Activated naive CD4-positive, alpha-beta T cell treated with anti-CD3 and anti-CD28 coated beads, Interleukin-2, amount 50 U/mL, for 16 hours (primary cell): ENCODE results near the gene SLC6A13.
"Not testable (repeated sequence)": the region's sequence is repeated elsewhere in the genome, so short reads cannot be mapped to it uniquely, and the experiment has no call there.

Source experiments
- DNase-seq: peaks from one replicate; pipeline ENCODE4 v3.0.0-alpha.2; 2020

SLC6A13 gene

DNA sequence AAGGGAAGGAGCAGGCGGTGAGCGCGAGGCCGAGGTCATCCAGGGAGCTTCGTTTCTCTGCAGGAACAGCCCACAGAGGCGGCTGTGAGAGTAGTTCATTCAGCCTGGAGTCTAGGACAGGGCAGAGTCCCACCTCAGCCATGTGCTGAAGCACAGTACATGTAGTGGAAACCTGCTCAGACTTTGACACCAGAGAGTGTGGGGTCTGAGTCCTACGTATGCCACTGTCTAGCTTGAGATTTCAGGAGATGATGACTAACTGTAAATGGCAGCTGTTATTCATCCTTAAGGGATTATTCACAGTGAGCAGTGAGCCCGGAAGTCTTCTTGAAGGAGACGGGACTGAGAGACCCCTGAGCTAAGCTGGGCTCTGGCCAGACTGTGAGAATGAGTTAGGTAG is 938 bp upstream of the SLC6A13 start:
- DNase-seq: no peak

DNA sequence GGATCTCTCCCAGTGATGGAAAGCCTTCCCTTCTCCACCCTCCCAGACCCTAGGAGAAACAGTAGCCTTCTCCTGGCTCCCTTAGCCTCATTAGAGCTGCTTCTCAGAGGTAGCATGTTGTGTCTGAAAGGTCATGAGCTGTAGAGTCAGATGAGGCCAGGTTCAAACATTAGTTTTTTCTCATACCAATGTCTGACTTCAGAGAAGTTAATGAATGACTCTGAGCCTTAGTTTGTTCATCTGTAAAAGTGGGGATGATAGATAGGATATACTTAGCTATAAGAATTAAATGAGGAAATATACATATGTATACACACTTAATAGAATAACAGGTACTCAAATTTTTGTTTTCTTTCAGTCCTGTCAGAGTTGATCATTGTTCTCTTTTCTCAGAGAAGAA is 523 bp downstream of the SLC6A13 start:
- no peak for DNase-seq

- DNase-seq: no peak
Measured at GRCh38 chr12:257521-258321, 4.9 kb downstream of the SLC6A13 start.

DNA sequence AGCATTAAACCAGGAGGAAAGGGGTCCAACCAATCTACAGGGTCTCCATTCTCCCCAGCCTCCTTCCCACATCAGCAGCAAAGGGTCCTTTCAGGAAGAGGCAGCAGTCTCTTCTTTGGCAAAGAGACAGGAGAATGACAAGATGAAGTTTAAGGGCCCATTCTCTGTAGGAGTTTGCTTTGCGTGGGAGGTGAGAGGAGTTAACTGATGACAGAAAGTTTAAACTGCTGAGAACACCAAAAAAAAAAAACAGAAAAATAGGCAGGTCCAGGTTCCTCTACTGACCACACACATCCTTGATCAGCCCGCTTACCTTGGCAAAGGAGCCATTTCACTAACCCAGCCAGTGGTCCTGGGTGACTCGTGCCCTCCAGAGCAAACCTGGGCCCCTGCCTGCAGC is 5.7 kb downstream of the SLC6A13 start:
- DNase-seq: no peak

- no peak for DNase-seq
Measured at GRCh38 chr12:256225-256624, 6.4 kb downstream of the SLC6A13 start.

GRCh38 chr12:254912-255311 is 7.7 kb downstream of the SLC6A13 start:
- DNase-seq: no peak

- DNase-seq: no peak
Measured at GRCh38 chr12:254039-254438, 8.6 kb downstream of the SLC6A13 start.

DNA sequence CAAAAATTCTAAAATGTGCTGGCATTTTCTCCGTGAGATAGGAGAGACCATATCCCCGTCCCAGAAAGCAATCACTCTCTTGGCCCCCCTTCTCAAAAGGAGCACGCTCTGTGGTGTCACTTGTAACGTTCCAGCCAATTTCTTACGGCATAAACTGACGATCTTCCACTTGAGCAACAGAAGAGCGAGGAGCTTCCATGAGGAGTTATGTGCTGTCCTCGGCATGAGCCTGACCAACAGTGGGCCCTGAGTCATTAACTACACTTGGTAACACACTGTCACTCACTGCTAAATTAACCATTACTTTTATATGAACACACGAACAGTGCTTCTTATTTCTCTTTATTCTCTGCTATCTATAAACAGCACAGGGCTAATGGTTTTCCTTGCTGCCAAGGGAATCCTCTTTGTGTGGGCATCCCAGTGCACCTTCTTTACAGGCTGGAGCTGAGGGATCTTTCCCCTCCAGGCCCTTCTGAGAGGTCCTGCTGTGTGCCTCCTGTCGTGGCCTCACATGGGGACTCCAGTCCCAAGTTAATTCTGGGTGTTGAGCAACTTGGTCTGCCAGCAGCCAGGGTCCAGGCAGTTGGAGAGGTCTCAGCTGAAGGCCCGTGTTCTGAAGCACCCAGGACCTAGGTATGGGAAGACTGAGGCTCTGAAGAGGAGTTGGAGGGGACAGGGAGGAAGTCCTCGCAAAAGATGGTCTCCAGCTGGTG is 9.4 kb downstream of the SLC6A13 start:
- no peak for DNase-seq

DNA sequence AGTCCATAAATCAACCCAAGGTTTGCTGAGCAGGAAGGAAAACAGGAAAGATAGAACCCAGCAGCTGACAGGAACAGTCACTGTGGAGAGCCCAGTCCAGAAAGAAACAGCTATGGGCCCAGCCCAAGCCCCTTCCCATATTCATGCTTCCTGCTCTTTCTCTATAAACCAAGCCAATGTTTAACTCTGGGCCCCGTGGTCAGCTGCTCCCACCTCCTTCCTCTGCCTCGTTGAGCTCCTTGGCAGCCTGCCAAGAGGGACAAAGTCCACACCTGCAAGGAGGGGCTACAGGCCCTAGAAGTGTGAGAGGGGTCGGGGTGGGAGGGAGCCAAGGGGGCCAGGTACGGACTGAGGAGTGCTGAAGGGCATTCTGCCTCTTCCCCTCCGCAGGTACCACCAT is 10.0 kb downstream of the SLC6A13 start:
- no peak for DNase-seq

DNA sequence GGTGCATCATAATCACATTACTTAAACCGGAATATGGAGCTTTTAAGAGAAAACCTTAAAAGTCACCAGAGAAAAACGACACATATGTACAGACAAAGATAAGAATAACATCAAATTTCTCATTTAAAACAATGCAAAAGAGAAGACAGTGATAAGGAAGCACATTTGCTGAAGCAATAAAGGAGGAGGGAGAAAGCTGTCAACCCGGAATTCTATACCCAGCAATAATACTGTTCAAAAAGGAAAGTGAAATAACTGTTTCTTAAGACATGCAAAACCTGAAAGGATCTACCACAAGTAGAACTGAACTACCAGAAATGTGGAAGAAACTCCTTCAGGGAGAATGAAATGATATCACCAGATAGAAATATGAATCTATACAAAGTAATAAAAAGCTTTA is 15.4 kb downstream of the SLC6A13 start:
- no peak for DNase-seq

GRCh38 chr12:243381-243780 is 19.3 kb downstream of the SLC6A13 start:
- no peak for DNase-seq

- no peak for DNase-seq
Measured at GRCh38 chr12:242496-242895, 20.1 kb downstream of the SLC6A13 start.

GRCh38 chr12:241266-241665 is 21.4 kb downstream of the SLC6A13 start:
- no peak for DNase-seq

- DNase-seq: no peak
Measured at GRCh38 chr12:240566-240965, 22.1 kb downstream of the SLC6A13 start.

DNA sequence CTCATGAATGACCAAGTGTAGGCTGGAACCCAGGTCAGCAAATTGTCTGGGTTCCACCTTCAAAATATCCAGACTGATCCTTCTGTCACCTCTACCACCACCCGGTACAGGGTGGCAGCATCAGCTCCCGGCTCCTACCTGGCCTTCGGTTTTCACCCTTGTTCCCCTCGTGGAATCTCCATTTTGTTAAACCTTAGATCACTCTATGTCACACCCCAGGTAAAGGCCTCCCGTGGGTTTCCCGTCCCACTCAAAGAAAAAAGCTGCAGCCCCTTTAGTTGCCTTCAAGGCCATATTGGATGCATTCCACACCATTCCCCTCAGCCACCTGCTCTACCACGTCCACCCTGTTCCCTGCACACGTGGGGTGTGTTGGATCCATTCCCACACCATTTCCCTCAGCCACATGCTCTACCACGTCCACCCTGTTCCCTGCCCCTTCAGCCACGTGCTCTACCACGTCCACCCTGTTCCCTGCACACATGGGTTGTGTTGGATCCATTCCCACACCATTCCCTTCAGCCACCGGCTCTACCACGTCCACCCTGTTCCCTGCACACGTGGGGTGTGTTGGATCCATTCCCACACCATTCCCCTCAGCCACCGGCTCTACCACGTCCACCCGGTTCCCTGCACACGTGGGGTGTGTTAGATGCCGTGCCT is 23.8 kb downstream of the SLC6A13 start:
- DNase-seq: no peak

DNA sequence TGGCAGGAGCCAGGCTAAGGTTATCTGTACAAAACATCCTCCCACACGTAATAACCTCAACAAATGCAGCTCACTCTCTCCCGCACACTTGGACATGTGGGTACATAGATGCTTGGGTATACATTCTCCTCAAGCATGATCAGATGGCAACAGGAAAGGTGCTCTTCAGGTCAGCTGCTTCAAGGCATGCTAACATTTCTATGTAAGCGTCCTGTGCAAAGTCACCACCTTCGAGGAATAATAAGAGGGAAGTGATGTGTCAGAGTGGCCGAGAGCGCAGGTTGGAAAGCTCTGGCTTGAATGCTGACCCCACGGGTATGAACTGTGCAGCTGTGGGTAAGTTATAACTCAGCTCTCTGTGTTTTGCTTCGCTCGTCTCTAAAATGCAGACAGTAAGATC is 24.5 kb downstream of the SLC6A13 start:
- DNase-seq: no peak

- no peak for DNase-seq
Measured at GRCh38 chr12:237026-237815, 25.4 kb downstream of the SLC6A13 start.

DNA sequence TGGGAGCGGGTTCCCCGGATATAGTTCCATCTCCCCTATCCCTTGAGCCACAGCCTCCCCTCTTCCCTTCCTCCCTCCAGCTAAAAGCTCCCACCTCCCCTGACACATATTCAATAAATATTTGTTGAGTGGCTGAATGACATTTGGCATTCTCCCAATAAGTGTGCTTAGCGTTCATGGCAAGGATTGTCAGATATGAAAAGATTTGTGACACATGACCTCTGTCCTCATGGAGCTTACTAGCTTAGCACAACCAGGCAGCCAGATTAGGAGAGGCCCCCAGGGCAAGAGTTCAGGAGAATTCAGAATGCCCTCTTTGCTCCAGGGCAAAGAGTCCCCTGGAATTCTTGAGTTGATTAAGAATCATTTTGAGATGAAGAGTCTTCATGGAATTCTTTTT is 26.2 kb downstream of the SLC6A13 start:
- no peak for DNase-seq

- not testable (repeated sequence) for DNase-seq
Measured at GRCh38 chr12:235967-236366, 26.7 kb downstream of the SLC6A13 start.

- DNase-seq: no peak
Measured at GRCh38 chr12:234891-235415, 27.7 kb downstream of the SLC6A13 start.

DNA sequence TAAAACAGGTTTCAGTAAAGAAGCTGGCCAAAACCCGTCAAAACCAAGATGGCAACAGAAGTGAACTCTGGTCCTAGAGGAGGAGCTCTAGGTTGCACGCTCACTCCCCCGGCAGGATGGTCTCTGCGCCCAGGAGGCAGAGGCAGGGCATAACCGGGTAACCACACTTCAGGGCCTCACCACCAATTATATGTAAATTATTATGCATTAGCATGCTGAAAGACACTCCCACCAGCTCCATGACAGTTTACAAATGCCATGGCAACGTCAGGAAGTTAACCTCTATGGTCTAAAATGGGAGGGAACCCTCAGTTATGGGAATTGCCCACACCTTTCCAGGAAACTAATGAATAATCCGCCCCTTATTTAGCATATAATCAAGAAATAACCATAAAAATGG is 28.6 kb downstream of the SLC6A13 start:
- DNase-seq: no peak

- no peak for DNase-seq
Measured at GRCh38 chr12:233615-233968, 29.0 kb downstream of the SLC6A13 start.
